B cell (primary cell): ENCODE data around the gene RNF10. TPM values are rescaled to one million over a fixed set of nuclear protein-coding genes. Genes with fewer than 3 reads are reported as not detected.

Experiments used
- ATAC-seq: fragments of 200-7000 bp; cut with Tn5 transposase; one replicate; pipeline ENCODE4 v1.10.0; 2021; ENCODE audit warnings: low read depth, mild to moderate bottlenecking, moderate number of reproducible peaks, moderate library complexity
- CTCF ChIA-PET: fragments of 350-600 bp; sonication (Branson Sonifier 250); formaldehyde crosslinking; loops from one replicate; lab custom pipeline; 2021; ENCODE audit warnings: antibody characterized with exemption, inconsistent platforms; lab: Charles Lee
- POLR2A ChIA-PET: fragments of 350-600 bp; sonication (Branson Sonifier 250); formaldehyde crosslinking; loops from one replicate; lab custom pipeline; 2021; ENCODE audit warnings: antibody characterized with exemption; lab: Charles Lee
- DNase-seq: peaks from one replicate; pipeline ENCODE4 v3.0.0; 2013
- H2AFZ ChIP-seq: 2 replicates; pipeline ENCODE4 v1.6.1; 2012; ENCODE audit warnings: mild to moderate bottlenecking, low read depth, low read length; ENCODE audit not compliant: insufficient read depth, poor library complexity, severe bottlenecking
- H3K27ac ChIP-seq, 2 donors: 1 replicate in 1 of 2; 2 replicates in 1 of 2; pipeline ENCODE4 v1.5.1; 2012 to 2013; ENCODE audit warnings: low read length in 2 of 2, mild to moderate bottlenecking in 2 of 2, moderate library complexity in 1 of 2
- H3K27me3 ChIP-seq, 4 experiments: fragments of 200-600 bp in 1 of 4; sonication (generic) in 1 of 4; replicated peaks in 1 of 4; 1 replicate in 2 of 4; 2 replicates in 2 of 4; pipeline versions ENCODE4 v1.6.1 to v1.7.0; 2013 to 2016; ENCODE audit warnings: low read length in 3 of 4, mild to moderate bottlenecking in 2 of 4, mixed read lengths in 1 of 4, moderate library complexity in 1 of 4; ENCODE audit not compliant: insufficient read depth in 4 of 4, control insufficient read depth in 3 of 4; ENCODE audit errors: control extremely low read depth in 1 of 4
- H3K36me3 ChIP-seq, 2 experiments: replicated peaks in 1 of 2; 1 replicate in 1 of 2; 2 replicates in 1 of 2; pipeline versions ENCODE4 v1.6.1 to v1.7.1; 2013; ENCODE audit warnings: low read length in 1 of 2; ENCODE audit not compliant: insufficient read depth in 2 of 2, control insufficient read depth in 1 of 2; ENCODE audit errors: control extremely low read depth in 1 of 2, extremely low read depth in 1 of 2
- H3K4me1 ChIP-seq, 2 donors: fragments of 200-600 bp in 1 of 2; sonication (generic) in 1 of 2; 1 replicate in 1 of 2; 2 replicates in 1 of 2; pipeline versions ENCODE4 v1.5.1 to v1.6.1; 2013 to 2017; ENCODE audit warnings: low read length in 2 of 2; ENCODE audit not compliant: control insufficient read depth in 2 of 2, insufficient read depth in 2 of 2
- H3K4me2 ChIP-seq: replicated peaks from 2 replicates; pipeline ENCODE3; 2012; ENCODE audit warnings: mild to moderate bottlenecking, low read depth, low read length; ENCODE audit not compliant: poor library complexity, severe bottlenecking
- H3K4me3 ChIP-seq, 5 experiments: fragments of 200-600 bp in 1 of 5; sonication (generic) in 1 of 5; 1 replicate in 3 of 5; 2 replicates in 2 of 5; pipeline versions ENCODE4 v1.5.1 to v1.7.0; 2011 to 2016; ENCODE audit warnings: low read length in 4 of 5, mild to moderate bottlenecking in 4 of 5, low read depth in 2 of 5, control low read depth in 1 of 5, moderate library complexity in 1 of 5; ENCODE audit not compliant: insufficient read depth in 1 of 5; ENCODE audit errors: control extremely low read depth in 1 of 5, extremely low read depth in 1 of 5
- H3K79me2 ChIP-seq: fragments of 200-600 bp; sonication (generic); one replicate; pipeline ENCODE4 v1.6.0; 2016; ENCODE audit warnings: low read length; ENCODE audit not compliant: control insufficient read depth, insufficient read depth
- H3K9ac ChIP-seq: fragments of 200-600 bp; sonication (generic); 2 replicates; pipeline ENCODE4 v1.6.1; 2017; ENCODE audit warnings: mild to moderate bottlenecking, low read length, moderate library complexity
- H3K9me3 ChIP-seq, 3 donors: one replicate each; pipeline versions ENCODE4 v1.6.1 to v1.7.1; 2013; ENCODE audit warnings: low read length in 2 of 3; ENCODE audit not compliant: control insufficient read depth in 2 of 3, insufficient read depth in 1 of 3; ENCODE audit errors: control extremely low read depth in 1 of 3
- H4K20me1 ChIP-seq: 2 replicates; pipeline ENCODE4 v1.6.0; 2012; ENCODE audit warnings: mild to moderate bottlenecking, low read length; ENCODE audit not compliant: insufficient read depth, control insufficient read depth, poor library complexity, severe bottlenecking
- H3K27ac Mint-ChIP-seq: one replicate; pipeline ENCODE4 v1.8.0; 2021; ENCODE audit warnings: mixed read lengths
- H3K27me3 Mint-ChIP-seq: one replicate; pipeline ENCODE4 v1.8.0; 2021; ENCODE audit warnings: mixed read lengths
- H3K4me1 Mint-ChIP-seq: one replicate; pipeline ENCODE4 v1.8.0; 2021; ENCODE audit warnings: mixed read lengths
- H3K4me3 Mint-ChIP-seq: one replicate; pipeline ENCODE4 v1.8.0; 2021; ENCODE audit warnings: mixed read lengths
- H3K9me3 Mint-ChIP-seq: one replicate; pipeline ENCODE4 v1.8.0; 2022; ENCODE audit warnings: mixed read lengths; ENCODE audit not compliant: insufficient read depth
- EZH2 ChIP-seq: IDR thresholded peaks from 2 replicates; pipeline ENCODE4 v1.6.1; 2012; ENCODE audit warnings: borderline replicate concordance, low read depth, mild to moderate bottlenecking, moderate library complexity, low read length; ENCODE audit not compliant: insufficient read depth, poor library complexity, severe bottlenecking
- whole genome bisulfite sequencing: methylation state at CpG from one replicate; pipeline ENCODE4 v1.1.5; 2013; ENCODE audit warnings: missing lambda C conversion rate; ENCODE audit not compliant: insufficient coverage; 5-methylcytosine and 5-hydroxymethylcytosine counted together
- intact Hi-C: fragments of 100-400 bp; cut with micrococcal nuclease; formaldehyde crosslinking; loops from one replicate; pipeline ENCODE4 v1.10.0; 2022
- polyA plus RNA-seq: library from polyadenylated mRNA; depleted of rRNA; stranded (reverse); fragments of >200 nt; gene quantifications from 2 replicates; pipeline ENCODE4 v1.2.3, GENCODE V29; 2012
- total RNA-seq, 2 donors: library from RNA; stranded (reverse); fragments of 120-200 nt in 1 of 2; gene quantifications; 1 replicate in 1 of 2; 2 replicates in 1 of 2; pipeline versions ENCODE4 v1.2.3 to v1.2.4, GENCODE V29; 2013 to 2022
- TF ChIP-seq, protein P1 (sequence below): fragments of 200-600 bp; IDR thresholded peaks from one replicate; pipeline ENCODE4 v1.8.0; 2022; ENCODE audit warnings: antibody characterized with exemption, mild to moderate bottlenecking

The RNF10 gene
- total and polyA plus RNA-seq, 2 donors (not counting 1 experiment from before 2014, with no cell fraction given) = 163 to 236 TPM

DNA sequence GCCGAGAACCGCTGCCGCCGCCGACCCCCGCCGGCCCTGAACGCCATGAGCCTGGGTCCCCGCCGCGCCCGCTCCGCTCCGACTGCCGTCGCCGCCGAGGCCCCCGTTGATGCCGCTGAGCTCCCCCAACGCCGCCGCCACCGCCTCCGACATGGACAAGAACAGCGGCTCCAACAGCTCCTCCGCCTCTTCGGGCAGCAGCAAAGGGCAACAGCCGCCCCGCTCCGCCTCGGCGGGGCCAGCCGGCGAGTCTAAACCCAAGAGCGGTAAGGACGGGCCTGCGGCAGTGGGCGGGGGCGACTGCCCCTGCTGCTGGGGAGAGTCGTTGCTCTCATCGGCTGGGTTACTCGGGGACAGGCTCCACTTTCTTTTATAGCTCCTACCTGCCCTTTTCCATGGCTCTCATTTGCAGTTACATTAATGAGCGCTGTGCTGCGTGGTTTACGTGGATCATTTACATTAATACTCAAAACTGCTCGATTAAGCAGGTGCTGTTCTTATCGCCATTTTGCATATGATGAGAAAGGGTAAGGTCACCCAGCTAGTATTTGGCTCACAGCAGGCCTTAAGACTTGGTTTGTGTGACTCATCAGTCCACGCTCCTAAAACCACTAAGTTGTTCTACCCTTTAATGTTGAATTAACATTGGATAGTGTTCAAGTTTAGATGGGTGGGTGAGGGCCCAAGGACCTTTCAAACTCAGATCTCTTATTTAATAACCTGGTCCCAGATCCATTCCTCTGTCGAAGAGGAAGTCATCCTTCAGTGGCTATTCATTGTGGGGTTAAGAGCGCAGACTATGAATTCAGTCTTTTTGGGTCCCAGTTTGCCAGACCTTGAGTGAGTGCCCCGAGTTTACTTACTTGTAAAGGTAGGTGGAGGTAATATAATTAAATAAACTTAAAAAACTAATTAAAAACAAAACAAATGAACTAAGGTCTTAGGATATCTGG is 823 bp downstream of the RNF10 start:
- Histone ChIP-seq H2AFZ (peak overlapping the region; percentile 77), H3K4me1 (peaks cover 44 to 56% of the 10 kb centered on the region in 2 donors), H3K4me3 (peak overlapping the region; percentile 69 to 93 (median 80)), H3K4me2 (peak overlapping the region; percentile 85), H3K36me3 (peaks cover 0 to 7% of the 10 kb centered on the region in 2 experiments), H3K9ac (peak overlapping the region; percentile 90), H3K79me2 (peaks cover 63% of the 10 kb centered on the region), H3K27ac (peak overlapping the region; percentile 64 to 94), H4K20me1 (peaks cover 57% of the 10 kb centered on the region), H3K27me3 (no peaks in the 10 kb centered on the region), H3K9me3 (no peaks in the 10 kb centered on the region)
- ATAC-seq (peak; percentile 63), DNase-seq (peak; percentile 77)
- peak overlapping the region; percentile 97 for H3K27ac Mint-ChIP-seq
- intact Hi-C loops = loop anchor here (1.0 to 2.0 kb wide), 4 partner anchors 39 to 152 kb away; partner anchors contain the start of genes COX6A1, DYNLL1, MLEC and POP5
- POLR2A ChIA-PET = interaction anchor here (0.6 to 0.7 kb wide), 2 partner anchors 78 to 817 kb away, joined by 3 to 5 read pairs; no protein-coding TSS in a partner anchor
- CTCF ChIA-PET = interaction anchor here (1.0 to 1.8 kb wide), 3 partner anchors 46 to 114 kb away, joined by 3 to 5 read pairs (median 5); partner anchors contain the start of genes POP5 and SRSF9
- H3K4me3 Mint-ChIP-seq = peak overlapping the region; percentile 97
- H3K27me3 Mint-ChIP-seq = no peaks in the 10 kb centered on the region
- H3K9me3 Mint-ChIP-seq = no peaks in the 10 kb centered on the region
- WGBS = under 1% methylated on average over 42 of the region's 52 CpGs
- TF ChIP-seq, protein P1, sequence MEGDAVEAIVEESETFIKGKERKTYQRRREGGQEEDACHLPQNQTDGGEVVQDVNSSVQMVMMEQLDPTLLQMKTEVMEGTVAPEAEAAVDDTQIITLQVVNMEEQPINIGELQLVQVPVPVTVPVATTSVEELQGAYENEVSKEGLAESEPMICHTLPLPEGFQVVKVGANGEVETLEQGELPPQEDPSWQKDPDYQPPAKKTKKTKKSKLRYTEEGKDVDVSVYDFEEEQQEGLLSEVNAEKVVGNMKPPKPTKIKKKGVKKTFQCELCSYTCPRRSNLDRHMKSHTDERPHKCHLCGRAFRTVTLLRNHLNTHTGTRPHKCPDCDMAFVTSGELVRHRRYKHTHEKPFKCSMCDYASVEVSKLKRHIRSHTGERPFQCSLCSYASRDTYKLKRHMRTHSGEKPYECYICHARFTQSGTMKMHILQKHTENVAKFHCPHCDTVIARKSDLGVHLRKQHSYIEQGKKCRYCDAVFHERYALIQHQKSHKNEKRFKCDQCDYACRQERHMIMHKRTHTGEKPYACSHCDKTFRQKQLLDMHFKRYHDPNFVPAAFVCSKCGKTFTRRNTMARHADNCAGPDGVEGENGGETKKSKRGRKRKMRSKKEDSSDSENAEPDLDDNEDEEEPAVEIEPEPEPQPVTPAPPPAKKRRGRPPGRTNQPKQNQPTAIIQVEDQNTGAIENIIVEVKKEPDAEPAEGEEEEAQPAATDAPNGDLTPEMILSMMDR = peak; percentile 13
- no peak for TF ChIP-seq EZH2
- H3K4me1 Mint-ChIP-seq = peaks cover 55% of the 10 kb centered on the region
